Suppressor macrophage treated with lipopolysaccharide for 1 hour (primary cell): ENCODE data around the gene RPGR.
A peak's percentile ranks its signal among the peaks of the same experiment; 100 is the strongest.

Experiments
- DNase-seq, 3 donors: peaks; one replicate each; pipeline ENCODE4 v3.0.0-alpha.2; 2020 to 2022

RPGR gene

GRCh38 chrX:38326086-38326485 is 1.2 kb downstream of the RPGR start:
- DNase-seq: no peak

- no peak for DNase-seq
These were observed 6.5 kb downstream of the RPGR start for GRCh38 chrX:38320819-38321218.

GRCh38 chrX:38318606-38319005 is 8.7 kb downstream of the RPGR start:
- no peak for DNase-seq

- DNase-seq: no peak
These were observed 9.1 kb downstream of the RPGR start for GRCh38 chrX:38318196-38318595.

GRCh38 chrX:38315186-38315585 is 12.1 kb downstream of the RPGR start:
- DNase-seq: no peak

- DNase-seq: no peak
These were observed 14.1 kb downstream of the RPGR start for GRCh38 chrX:38313190-38313589.

- DNase-seq: no peak
These were observed 14.9 kb downstream of the RPGR start for GRCh38 chrX:38312436-38312835.

GRCh38 chrX:38311743-38312142 is 15.6 kb downstream of the RPGR start:
- DNase-seq: no peak

GRCh38 chrX:38305971-38306370 is 21.3 kb downstream of the RPGR start:
- no peak for DNase-seq

- DNase-seq: no peak
These were observed 23.3 kb downstream of the RPGR start for GRCh38 chrX:38304010-38304409.

- no peak for DNase-seq
These were observed 33.6 kb downstream of the RPGR start for GRCh38 chrX:38293741-38294140.

- no peak for DNase-seq
These were observed 39.6 kb downstream of the RPGR start for GRCh38 chrX:38287674-38288073.

- DNase-seq: no peak
These were observed 41.7 kb downstream of the RPGR start for GRCh38 chrX:38285649-38286048.

GRCh38 chrX:38282049-38282448 is 45.3 kb downstream of the RPGR start:
- no peak for DNase-seq

GRCh38 chrX:38279188-38279587 is 48.1 kb downstream of the RPGR start:
- no peak for DNase-seq

GRCh38 chrX:38278682-38279081 is 48.6 kb downstream of the RPGR start:
- DNase-seq: no peak

GRCh38 chrX:38277802-38278201 is 49.5 kb downstream of the RPGR start:
- no peak for DNase-seq

- peak; percentile 5 to 27 (median 25) for DNase-seq
These were observed 50.2 kb downstream of the RPGR start for GRCh38 chrX:38277136-38277535.

- no peak for DNase-seq
These were observed 51.2 kb downstream of the RPGR start for GRCh38 chrX:38276089-38276488.

- peak; percentile 67 to 89 (median 88) for DNase-seq
These were observed 51.7 kb downstream of the RPGR start for GRCh38 chrX:38275615-38276014.

- peak; percentile 3 to 40 (median 39) for DNase-seq
These were observed 53.9 kb downstream of the RPGR start for GRCh38 chrX:38273453-38273852.

GRCh38 chrX:38271154-38271716 is 56.1 kb downstream of the RPGR start:
- peak in 1 of 3 donors; percentile 16 for DNase-seq

GRCh38 chrX:38268011-38268410 is 59.3 kb downstream of the RPGR start:
- DNase-seq: peak; percentile 50 to 67 (median 63)

- no peak for DNase-seq
These were observed 64.3 kb downstream of the RPGR start for GRCh38 chrX:38262715-38263620.
